Right lobe of liver (tissue), 4 donors: ENCODE results near the gene ILK.

Source experiments
- POLR2A ChIP-seq: fragments of 450-650 bp; IDR thresholded peaks from one replicate; pipeline ENCODE4 v1.6.1; 2017; ENCODE audit warnings: antibody characterized with exemption, mild to moderate bottlenecking
- TF ChIP-seq, protein P1 (sequence below), 4 donors: fragments of 200-600 bp in 3 of 4; fragments of 450-650 bp in 1 of 4; IDR thresholded peaks; one replicate each; pipeline versions ENCODE4 v1.5.1 to v1.8.0; 2016 to 2022; ENCODE audit warnings: antibody characterized with exemption in 4 of 4, mild to moderate bottlenecking in 2 of 4
- donor health status: DM: no; HTN: no; CAD: no.
- donor health status: DM: no; HTN: no; CAD: no.
- donor health status: DM: no; HTN: yes; CAD: no.

GRCh38 chr11:6655020-6655789 is 51.6 kb downstream of the ILK start:
- TF ChIP-seq POLR2A = no peak
- TF ChIP-seq, protein P1, sequence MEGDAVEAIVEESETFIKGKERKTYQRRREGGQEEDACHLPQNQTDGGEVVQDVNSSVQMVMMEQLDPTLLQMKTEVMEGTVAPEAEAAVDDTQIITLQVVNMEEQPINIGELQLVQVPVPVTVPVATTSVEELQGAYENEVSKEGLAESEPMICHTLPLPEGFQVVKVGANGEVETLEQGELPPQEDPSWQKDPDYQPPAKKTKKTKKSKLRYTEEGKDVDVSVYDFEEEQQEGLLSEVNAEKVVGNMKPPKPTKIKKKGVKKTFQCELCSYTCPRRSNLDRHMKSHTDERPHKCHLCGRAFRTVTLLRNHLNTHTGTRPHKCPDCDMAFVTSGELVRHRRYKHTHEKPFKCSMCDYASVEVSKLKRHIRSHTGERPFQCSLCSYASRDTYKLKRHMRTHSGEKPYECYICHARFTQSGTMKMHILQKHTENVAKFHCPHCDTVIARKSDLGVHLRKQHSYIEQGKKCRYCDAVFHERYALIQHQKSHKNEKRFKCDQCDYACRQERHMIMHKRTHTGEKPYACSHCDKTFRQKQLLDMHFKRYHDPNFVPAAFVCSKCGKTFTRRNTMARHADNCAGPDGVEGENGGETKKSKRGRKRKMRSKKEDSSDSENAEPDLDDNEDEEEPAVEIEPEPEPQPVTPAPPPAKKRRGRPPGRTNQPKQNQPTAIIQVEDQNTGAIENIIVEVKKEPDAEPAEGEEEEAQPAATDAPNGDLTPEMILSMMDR (IDR thresholded peaks at IDR 0.05) = no peak
